Prostate gland (tissue), 2 donors: Measurements from ENCODE around the gene CHCHD3.

Experiments
- CTCF ChIP-seq, 4 experiments: fragments of 200-600 bp in 2 of 4; fragments of 450-650 bp in 2 of 4; sonication (generic) in 2 of 4; IDR thresholded peaks; 1 replicate in 3 of 4; 2 replicates in 1 of 4; pipeline ENCODE4 v1.5.1; 2016 to 2019; ENCODE audit warnings: antibody characterized with exemption in 4 of 4, mild to moderate bottlenecking in 2 of 4, moderate library complexity in 2 of 4
- POLR2A ChIP-seq: fragments of 450-650 bp; IDR thresholded peaks from one replicate; pipeline ENCODE4 v1.6.1; 2016; ENCODE audit warnings: antibody characterized with exemption, mild to moderate bottlenecking
- POLR2AphosphoS5 ChIP-seq: sonication (generic); formaldehyde crosslinking; IDR thresholded peaks from one replicate; pipeline ENCODE4 v1.6.1; 2017; ENCODE audit warnings: antibody characterized with exemption

- TF ChIP-seq CTCF (IDR thresholded peaks at IDR 0.05) = no peak
- TF ChIP-seq POLR2A = no peak
- TF ChIP-seq POLR2AphosphoS5 = no peak
Measured at GRCh38 chr7:133119067-133119466, 37.2 kb upstream of the CHCHD3 start.
